Activated CD8-positive, alpha-beta T cell treated with anti-CD3 and anti-CD28 coated beads for 36 hours (primary cell): ENCODE measurements around the gene STYX. TPM values are rescaled to one million over a fixed set of nuclear protein-coding genes. Genes with fewer than 3 reads are reported as not detected.

Source experiments
- ATAC-seq: fragments of 200-7000 bp; cut with Tn5 transposase; one replicate; pipeline ENCODE4 v1.10.0; 2021; ENCODE audit warnings: mild to moderate bottlenecking, moderate library complexity
- CTCF ChIA-PET: fragments of 350-600 bp; sonication (Branson Sonifier 250); formaldehyde crosslinking; loops from one replicate; lab custom pipeline; 2021; ENCODE audit warnings: antibody characterized with exemption; lab: Charles Lee
- POLR2A ChIA-PET: fragments of 350-600 bp; sonication (Branson Sonifier 250); formaldehyde crosslinking; loops from one replicate; lab custom pipeline; 2021; ENCODE audit warnings: antibody characterized with exemption; lab: Charles Lee
- DNase-seq: peaks from one replicate; pipeline ENCODE4 v3.0.0-alpha.2; 2020
- H3K27ac Mint-ChIP-seq: one replicate; pipeline ENCODE4 v1.8.0; 2021; ENCODE audit warnings: mild to moderate bottlenecking, mixed read lengths
- H3K27me3 Mint-ChIP-seq: one replicate; pipeline ENCODE4 v1.8.0; 2021; ENCODE audit warnings: mixed read lengths
- H3K36me3 Mint-ChIP-seq: one replicate; pipeline ENCODE4 v1.8.0; 2021; ENCODE audit warnings: low read depth, mixed read lengths
- H3K4me1 Mint-ChIP-seq: one replicate; pipeline ENCODE4 v1.8.0; 2021; ENCODE audit warnings: low read depth, mixed read lengths
- H3K4me3 Mint-ChIP-seq: one replicate; pipeline ENCODE4 v1.8.0; 2021; ENCODE audit warnings: mild to moderate bottlenecking, moderate library complexity, mixed read lengths
- H3K9me3 Mint-ChIP-seq: one replicate; pipeline ENCODE4 v1.8.0; 2021; ENCODE audit warnings: mixed read lengths
- CTCF ChIP-seq: fragments of 200-600 bp; IDR thresholded peaks from one replicate; pipeline ENCODE4 v1.8.0; 2022; ENCODE audit warnings: antibody characterized with exemption, mild to moderate bottlenecking
- intact Hi-C: fragments of 100-400 bp; cut with micrococcal nuclease; formaldehyde crosslinking; loops from one replicate; pipeline ENCODE4 v1.10.0; 2022
- total RNA-seq, 2 experiments: library from RNA; stranded (reverse); gene quantifications; one replicate each; pipeline ENCODE4 v1.2.3, GENCODE V29; 2021

Gene STYX
- total RNA-seq, 2 experiments from 2014 or later = 13.0 to 13.2 TPM

- Mint-ChIP-seq H3K4me3 (peak overlapping the region; percentile 91), H3K27ac (peak overlapping the region; percentile 67), H3K9me3 (peaks cover 2% of the 10 kb centered on the region), H3K27me3 (no peaks in the 10 kb centered on the region), H3K36me3 (peaks cover 22% of the 10 kb centered on the region), H3K4me1 (peaks cover 37% of the 10 kb centered on the region)
- ATAC-seq (peak; percentile 1), DNase-seq (no peak)
- POLR2A ChIA-PET = interaction anchor here (1.0 to 1.6 kb wide), 3 partner anchors 49 to 228 kb away, joined by 3 to 6 read pairs (median 4); partner anchors contain the start of gene ERO1A
- no peak for TF ChIP-seq CTCF
- intact Hi-C loops = no loop called here
- CTCF ChIA-PET = interaction anchor here (1.2 kb wide), 1 partner anchor 515 kb away, joined by 3 read pairs; no protein-coding TSS in a partner anchor
Observed at GRCh38 chr14:52790756-52791222, 60.8 kb downstream of the STYX start.

DNA sequence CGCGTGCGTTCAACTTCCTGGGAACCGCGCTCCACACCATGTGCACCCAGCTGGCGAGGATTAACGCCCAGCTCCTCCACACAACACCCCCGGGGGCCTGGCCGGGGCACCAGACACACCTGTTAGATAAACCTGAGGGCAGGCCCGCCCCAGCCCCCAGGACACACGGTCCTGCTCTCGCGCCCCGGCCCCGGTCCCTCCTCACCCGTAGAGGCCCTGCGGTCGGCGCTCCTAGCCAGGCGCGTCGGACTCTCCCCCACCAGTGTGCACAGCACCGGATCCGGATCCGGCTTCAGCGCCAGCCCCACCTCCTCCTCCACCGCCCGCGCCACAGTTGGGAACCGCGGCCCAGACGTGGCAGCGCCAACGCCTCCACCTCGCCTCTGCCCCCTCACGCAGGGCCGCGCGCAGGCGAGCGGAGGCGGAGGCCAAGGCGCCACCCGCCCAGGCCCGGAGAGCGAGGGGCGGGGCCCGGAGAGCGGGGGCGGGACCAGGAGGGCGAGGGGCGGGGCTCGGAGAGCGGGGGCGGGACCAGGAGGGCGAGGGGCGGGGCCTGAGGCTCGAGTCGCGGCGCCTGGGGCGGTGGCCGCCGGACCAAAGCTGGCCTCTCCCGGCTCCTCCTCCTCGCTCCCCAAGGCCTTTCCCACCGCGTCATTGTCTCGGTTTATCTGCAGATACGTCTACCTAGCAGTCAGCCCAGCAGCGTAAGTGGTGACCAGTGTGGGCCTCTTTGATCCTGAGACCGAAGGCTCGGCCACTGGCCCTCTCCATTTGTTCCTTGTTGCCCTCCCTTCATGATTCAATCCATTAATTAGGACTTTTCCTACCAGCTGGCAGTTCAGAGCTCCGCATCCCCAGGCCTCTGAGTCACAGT lies 61.5 kb downstream of the STYX start, which contains the start of gene GNPNAT1:
Gene GNPNAT1 (minus strand): TSS at position 385 of the 874 bp plus-strand sequence. CDS start 6,957 bp downstream, outside the sequence.
- intact Hi-C loops = no loop called here
- POLR2A ChIA-PET = interaction anchor here (1.0 to 1.6 kb wide), 3 partner anchors 50 to 229 kb away, joined by 3 to 6 read pairs (median 4); partner anchors contain the start of gene ERO1A
- peaks cover 19% of the 10 kb centered on the region for H3K36me3 Mint-ChIP-seq
- H3K27ac Mint-ChIP-seq = peak within 1 kb of the TSS; percentile 72
- peak; percentile 91 for ATAC-seq
- DNase-seq = peak; percentile 85
- peak within 1 kb of the TSS; percentile 91 for H3K4me3 Mint-ChIP-seq
- H3K27me3 Mint-ChIP-seq = no peaks in the 10 kb centered on the region
- CTCF ChIA-PET = interaction anchor here (1.2 kb wide), 1 partner anchor 514 kb away, joined by 3 read pairs; no protein-coding TSS in a partner anchor
- H3K9me3 Mint-ChIP-seq = peaks cover 1% of the 10 kb centered on the region
- H3K4me1 Mint-ChIP-seq = peaks cover 37% of the 10 kb centered on the region
- no peak for TF ChIP-seq CTCF

- H3K9me3 Mint-ChIP-seq = peaks cover 2% of the 10 kb centered on the region
- H3K27ac Mint-ChIP-seq = peak overlapping the region; percentile 72
- H3K27me3 Mint-ChIP-seq = no peaks in the 10 kb centered on the region
- DNase-seq = no peak
- TF ChIP-seq CTCF = no peak
- peaks cover 36% of the 10 kb centered on the region for H3K4me1 Mint-ChIP-seq
- peak overlapping the region; percentile 91 for H3K4me3 Mint-ChIP-seq
- CTCF ChIA-PET = no interaction called here
- ATAC-seq = no peak
- H3K36me3 Mint-ChIP-seq = peaks cover 17% of the 10 kb centered on the region
- POLR2A ChIA-PET = no interaction called here
- intact Hi-C loops = no loop called here
Observed at GRCh38 chr14:52792097-52792415, 62.1 kb downstream of the STYX start.

- Mint-ChIP-seq H3K27me3 (no peaks in the 10 kb centered on the region), H3K27ac (no peak overlapping the region), H3K9me3 (peaks cover 7% of the 10 kb centered on the region), H3K36me3 (peaks cover 16% of the 10 kb centered on the region), H3K4me3 (no peak overlapping the region), H3K4me1 (peaks cover 35% of the 10 kb centered on the region)
- ATAC-seq (no peak), DNase-seq (no peak)
- ChIA-PET CTCF (no interaction called here), POLR2A (interaction anchor here (0.6 kb wide), 1 partner anchor 53 kb away, joined by 3 read pairs; no protein-coding TSS in a partner anchor)
- TF ChIP-seq CTCF = no peak
- intact Hi-C loops = no loop called here
Observed at GRCh38 chr14:52793061-52793460, 63.1 kb downstream of the STYX start.
